ENCODE data around the gene MMAB. TPM values are rescaled to one million over a fixed set of nuclear protein-coding genes. Genes with fewer than 3 reads are reported as not detected.

MMAB gene
- total and polyA plus RNA-seq, 2 of the 13 experiments (the other 11 are each of a cell fraction or from before 2014, with no cell fraction given) = 26.1 to 77.3 TPM

DNA sequence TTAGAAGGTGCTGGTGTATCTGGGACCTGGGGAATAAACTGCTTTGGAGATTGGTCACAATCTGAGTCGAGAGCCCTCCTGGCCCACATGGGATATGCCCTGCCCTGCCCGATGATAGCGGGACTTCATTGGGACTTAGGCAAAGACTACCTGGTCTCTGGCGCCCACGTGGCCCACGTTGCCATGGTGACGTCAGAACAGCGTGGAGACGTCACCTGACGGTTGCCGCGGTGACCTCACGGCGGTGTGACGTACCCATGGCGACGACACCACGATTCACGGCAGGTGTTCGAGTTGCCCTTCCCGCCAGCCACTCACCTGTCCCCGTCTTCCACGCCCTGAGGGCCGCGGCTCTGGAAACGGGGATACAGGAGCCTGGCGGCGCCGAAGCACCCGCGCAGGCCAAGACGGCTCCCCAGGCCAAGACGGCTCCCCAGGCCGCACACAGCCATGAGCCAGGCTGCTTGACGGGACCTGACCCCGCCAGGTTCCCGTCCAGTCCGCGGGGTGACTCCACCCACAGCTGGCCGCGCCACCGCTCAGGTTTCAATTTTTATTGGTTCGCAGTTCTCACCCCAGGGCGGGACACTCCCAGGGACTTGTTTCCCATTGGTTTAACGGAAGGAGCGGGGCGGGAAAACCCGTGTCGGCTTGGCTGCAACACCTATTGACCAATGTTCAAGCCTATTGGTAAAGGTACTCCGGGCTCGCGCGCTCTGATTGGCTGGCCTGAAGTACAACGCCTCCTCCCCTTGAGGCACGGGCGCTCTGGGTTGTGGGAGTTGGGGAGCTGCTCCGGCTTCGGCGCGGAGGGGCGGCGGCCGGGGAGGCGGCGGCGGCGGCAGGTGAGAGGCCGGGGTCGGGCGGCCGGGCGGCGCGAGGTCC lies at the start of gene MMAB, which contains the start of gene MVK (continued):
- TF ChIP-seq, protein P1, sequence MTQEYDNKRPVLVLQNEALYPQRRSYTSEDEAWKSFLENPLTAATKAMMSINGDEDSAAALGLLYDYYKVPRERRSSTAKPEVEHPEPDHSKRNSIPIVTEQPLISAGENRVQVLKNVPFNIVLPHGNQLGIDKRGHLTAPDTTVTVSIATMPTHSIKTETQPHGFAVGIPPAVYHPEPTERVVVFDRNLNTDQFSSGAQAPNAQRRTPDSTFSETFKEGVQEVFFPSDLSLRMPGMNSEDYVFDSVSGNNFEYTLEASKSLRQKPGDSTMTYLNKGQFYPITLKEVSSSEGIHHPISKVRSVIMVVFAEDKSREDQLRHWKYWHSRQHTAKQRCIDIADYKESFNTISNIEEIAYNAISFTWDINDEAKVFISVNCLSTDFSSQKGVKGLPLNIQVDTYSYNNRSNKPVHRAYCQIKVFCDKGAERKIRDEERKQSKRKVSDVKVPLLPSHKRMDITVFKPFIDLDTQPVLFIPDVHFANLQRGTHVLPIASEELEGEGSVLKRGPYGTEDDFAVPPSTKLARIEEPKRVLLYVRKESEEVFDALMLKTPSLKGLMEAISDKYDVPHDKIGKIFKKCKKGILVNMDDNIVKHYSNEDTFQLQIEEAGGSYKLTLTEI (CRISPR knock-in tag; conservative IDR thresholded peaks at IDR 0.05) = no peak
- TF ChIP-seq THAP11 (CRISPR knock-in tag; IDR thresholded peaks at IDR 0.05) = peak; percentile 91
- peak; percentile 82; the same call in 1 of the 2 replicates for TF ChIP-seq ZNF639 (CRISPR knock-in tag; conservative IDR thresholded peaks at IDR 0.05)
- TF ChIP-seq U2AF2 (IDR thresholded peaks at IDR 0.05; ENCODE audit: low read depth, low read length) = no peak
- TF ChIP-seq ZNF235 (CRISPR knock-in tag; IDR thresholded peaks at IDR 0.05; ENCODE audit: borderline replicate concordance) = peak; percentile 65; the same call in 1 of the 2 replicates
- TF ChIP-seq ZNF317 (CRISPR knock-in tag; IDR thresholded peaks at IDR 0.05) = peak; percentile 78
- TF ChIP-seq ZNF33A (CRISPR knock-in tag; IDR thresholded peaks at IDR 0.05; ENCODE audit: borderline replicate concordance) = no peak
- TF ChIP-seq ATF7 (IDR thresholded peaks at IDR 0.05) = peak; percentile 94
- peak; percentile 93; the same call in 1 of the 2 replicates for TF ChIP-seq ATF7 (CRISPR knock-in tag; IDR thresholded peaks at IDR 0.05)
- TF ChIP-seq ZMAT3 (CRISPR knock-in tag; conservative IDR thresholded peaks at IDR 0.05) = no peak
- TF ChIP-seq PAXIP1 (CRISPR knock-in tag; conservative IDR thresholded peaks at IDR 0.05) = peak; percentile 48; the same call in 1 of the 2 replicates
- TF ChIP-seq ONECUT2 (CRISPR knock-in tag; IDR thresholded peaks at IDR 0.05) = 0 out of 2 replicates have a peak, but pooled peaks have one; percentile 18
- peak; percentile 96; the same call in 1 of the 2 replicates for TF ChIP-seq ZNF839 (CRISPR knock-in tag; IDR thresholded peaks at IDR 0.05; ENCODE audit: borderline replicate concordance)
- TF ChIP-seq, protein P2, sequence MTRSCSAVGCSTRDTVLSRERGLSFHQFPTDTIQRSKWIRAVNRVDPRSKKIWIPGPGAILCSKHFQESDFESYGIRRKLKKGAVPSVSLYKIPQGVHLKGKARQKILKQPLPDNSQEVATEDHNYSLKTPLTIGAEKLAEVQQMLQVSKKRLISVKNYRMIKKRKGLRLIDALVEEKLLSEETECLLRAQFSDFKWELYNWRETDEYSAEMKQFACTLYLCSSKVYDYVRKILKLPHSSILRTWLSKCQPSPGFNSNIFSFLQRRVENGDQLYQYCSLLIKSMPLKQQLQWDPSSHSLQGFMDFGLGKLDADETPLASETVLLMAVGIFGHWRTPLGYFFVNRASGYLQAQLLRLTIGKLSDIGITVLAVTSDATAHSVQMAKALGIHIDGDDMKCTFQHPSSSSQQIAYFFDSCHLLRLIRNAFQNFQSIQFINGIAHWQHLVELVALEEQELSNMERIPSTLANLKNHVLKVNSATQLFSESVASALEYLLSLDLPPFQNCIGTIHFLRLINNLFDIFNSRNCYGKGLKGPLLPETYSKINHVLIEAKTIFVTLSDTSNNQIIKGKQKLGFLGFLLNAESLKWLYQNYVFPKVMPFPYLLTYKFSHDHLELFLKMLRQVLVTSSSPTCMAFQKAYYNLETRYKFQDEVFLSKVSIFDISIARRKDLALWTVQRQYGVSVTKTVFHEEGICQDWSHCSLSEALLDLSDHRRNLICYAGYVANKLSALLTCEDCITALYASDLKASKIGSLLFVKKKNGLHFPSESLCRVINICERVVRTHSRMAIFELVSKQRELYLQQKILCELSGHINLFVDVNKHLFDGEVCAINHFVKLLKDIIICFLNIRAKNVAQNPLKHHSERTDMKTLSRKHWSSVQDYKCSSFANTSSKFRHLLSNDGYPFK (CRISPR knock-in tag; IDR thresholded peaks at IDR 0.05; ENCODE audit: borderline replicate concordance) = peak; percentile 91; the same call in 1 of the 2 replicates
- TF ChIP-seq ZNF879 (CRISPR knock-in tag; IDR thresholded peaks at IDR 0.05) = no peak; the same call in 1 of the 2 replicates
- no peak for TF ChIP-seq MAFK (conservative IDR thresholded peaks at IDR 0.05 in 1 of 2, IDR thresholded peaks at IDR 0.05 in 1 of 2; ENCODE audit: low read length in 2 of 2)
- TF ChIP-seq ZNF333 (CRISPR knock-in tag; IDR thresholded peaks at IDR 0.05; ENCODE audit: borderline replicate concordance) = peak; percentile 98; the same call in 1 of the 2 replicates
- TF ChIP-seq XRCC5 (optimal IDR thresholded peaks at IDR 0.05; ENCODE audit: low read length) = peak; percentile 32
- 0 out of 2 replicates have a peak, but pooled peaks have one; percentile 9 for TF ChIP-seq SRF (IDR thresholded peaks at IDR 0.05; ENCODE audit: low read depth, low read length)

Measured in HepG2 (cell line).